Measurements from ENCODE around the gene ZBTB17.
"Not testable (repeated sequence)": the region's sequence is repeated elsewhere in the genome, so short reads cannot be mapped to it uniquely, and the experiment has no call there.

ZBTB17 gene

DNA sequence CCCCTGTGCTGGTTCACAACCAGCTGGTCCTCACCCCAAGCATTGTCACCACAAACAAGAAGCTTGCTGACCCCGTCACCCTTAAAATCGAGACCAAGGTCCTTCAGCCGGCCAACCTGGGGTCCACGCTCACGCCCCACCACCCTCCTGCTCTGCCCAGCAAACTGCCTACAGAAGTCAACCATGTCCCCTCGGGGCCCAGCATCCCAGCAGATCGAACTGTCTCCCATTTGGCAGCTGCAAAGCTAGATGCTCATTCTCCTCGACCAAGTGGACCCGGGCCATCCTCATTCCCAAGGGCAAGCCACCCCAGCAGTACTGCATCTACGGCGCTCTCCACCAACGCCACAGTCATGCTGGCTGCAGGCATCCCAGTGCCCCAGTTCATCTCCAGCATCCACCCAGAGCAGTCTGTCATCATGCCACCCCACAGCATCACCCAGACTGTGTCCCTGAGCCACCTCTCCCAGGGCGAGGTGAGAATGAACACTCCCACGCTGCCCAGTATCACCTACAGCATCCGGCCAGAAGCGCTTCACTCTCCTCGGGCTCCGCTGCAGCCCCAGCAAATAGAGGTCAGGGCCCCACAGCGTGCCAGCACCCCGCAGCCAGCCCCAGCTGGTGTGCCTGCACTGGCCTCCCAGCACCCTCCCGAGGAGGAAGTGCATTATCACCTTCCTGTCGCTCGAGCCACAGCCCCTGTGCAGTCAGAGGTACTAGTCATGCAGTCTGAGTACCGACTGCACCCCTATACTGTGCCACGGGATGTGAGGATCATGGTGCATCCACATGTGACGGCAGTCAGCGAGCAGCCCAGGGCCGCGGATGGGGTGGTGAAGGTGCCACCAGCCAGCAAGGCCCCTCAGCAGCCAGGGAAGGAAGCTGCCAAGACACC is 40.6 kb downstream of the ZBTB17 start:
- DNase-seq (ENCODE audit: low spot score), result no peak

DNA sequence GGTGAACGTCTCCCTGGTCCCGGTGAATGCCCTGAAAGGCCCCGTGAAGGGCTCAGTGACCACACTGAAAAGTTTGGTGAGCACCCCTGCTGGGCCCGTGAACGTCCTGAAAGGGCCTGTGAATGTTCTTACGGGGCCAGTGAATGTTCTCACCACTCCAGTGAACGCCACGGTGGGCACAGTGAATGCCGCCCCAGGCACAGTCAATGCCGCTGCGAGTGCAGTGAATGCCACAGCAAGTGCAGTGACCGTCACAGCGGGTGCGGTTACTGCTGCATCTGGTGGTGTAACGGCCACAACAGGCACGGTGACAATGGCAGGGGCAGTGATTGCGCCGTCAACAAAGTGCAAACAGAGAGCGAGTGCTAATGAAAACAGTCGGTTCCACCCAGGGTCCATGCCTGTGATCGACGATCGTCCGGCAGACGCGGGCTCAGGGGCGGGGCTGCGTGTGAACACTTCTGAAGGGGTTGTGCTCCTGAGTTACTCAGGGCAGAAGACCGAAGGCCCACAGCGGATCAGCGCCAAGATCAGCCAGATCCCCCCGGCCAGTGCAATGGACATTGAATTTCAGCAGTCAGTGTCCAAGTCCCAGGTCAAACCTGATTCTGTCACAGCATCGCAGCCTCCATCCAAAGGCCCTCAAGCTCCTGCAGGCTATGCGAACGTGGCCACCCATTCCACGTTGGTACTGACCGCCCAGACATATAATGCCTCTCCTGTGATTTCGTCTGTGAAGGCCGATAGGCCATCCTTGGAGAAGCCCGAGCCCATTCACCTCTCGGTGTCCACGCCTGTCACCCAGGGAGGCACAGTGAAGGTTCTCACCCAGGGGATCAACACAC is 41.5 kb downstream of the ZBTB17 start:
- DNase-seq (ENCODE audit: low spot score), result no peak

DNA sequence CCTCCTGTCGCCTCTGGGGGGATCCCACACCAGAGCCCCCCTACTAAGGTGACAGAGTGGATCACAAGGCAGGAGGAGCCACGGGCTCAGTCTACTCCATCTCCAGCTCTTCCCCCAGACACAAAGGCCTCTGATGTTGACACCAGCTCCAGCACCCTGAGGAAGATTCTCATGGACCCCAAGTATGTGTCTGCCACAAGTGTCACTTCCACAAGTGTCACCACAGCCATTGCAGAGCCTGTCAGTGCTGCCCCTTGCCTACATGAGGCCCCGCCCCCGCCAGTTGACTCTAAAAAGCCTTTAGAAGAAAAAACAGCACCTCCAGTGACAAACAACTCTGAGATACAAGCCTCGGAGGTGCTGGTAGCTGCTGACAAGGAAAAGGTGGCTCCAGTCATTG is 42.2 kb downstream of the ZBTB17 start:
- DNase-seq (ENCODE audit: low spot score), result no peak

DNA sequence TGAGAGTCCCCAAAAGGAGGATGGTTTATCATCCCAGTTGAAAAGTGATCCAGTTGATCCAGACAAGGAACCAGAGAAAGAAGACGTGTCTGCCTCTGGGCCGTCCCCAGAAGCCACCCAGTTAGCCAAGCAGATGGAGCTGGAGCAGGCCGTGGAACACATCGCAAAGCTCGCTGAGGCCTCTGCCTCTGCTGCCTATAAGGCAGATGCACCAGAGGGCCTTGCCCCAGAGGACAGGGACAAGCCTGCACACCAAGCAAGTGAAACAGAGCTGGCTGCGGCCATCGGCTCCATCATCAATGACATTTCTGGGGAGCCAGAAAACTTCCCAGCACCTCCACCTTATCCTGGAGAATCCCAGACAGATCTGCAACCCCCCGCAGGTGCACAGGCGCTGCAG is 43.3 kb downstream of the ZBTB17 start:
- no peak for DNase-seq (ENCODE audit: low spot score)

DNA sequence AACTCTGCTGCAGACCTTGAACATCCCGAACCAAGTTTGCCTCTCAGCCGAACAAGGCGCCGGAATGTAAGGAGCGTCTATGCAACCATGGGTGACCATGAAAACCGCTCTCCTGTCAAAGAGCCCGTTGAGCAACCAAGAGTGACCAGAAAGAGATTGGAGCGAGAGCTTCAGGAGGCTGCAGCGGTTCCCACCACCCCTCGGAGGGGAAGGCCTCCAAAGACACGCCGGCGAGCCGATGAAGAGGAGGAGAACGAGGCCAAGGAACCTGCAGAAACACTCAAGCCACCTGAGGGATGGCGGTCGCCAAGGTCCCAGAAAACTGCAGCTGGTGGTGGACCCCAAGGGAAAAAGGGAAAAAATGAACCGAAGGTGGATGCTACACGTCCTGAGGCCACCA is 44.0 kb downstream of the ZBTB17 start:
- DNase-seq (ENCODE audit: low spot score), result no peak

DNA sequence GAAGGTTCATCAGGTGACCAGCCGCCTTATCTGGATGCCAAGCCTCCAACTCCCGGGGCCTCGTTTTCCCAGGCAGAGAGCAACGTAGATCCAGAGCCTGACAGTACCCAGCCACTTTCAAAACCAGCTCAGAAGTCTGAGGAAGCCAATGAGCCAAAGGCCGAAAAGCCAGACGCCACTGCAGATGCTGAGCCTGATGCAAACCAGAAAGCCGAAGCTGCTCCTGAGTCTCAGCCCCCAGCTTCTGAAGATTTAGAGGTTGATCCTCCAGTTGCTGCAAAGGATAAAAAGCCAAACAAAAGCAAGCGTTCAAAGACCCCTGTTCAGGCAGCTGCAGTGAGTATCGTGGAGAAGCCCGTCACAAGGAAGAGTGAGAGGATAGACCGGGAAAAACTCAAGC is 44.5 kb downstream of the ZBTB17 start:
- DNase-seq (ENCODE audit: low spot score), result no peak

DNA sequence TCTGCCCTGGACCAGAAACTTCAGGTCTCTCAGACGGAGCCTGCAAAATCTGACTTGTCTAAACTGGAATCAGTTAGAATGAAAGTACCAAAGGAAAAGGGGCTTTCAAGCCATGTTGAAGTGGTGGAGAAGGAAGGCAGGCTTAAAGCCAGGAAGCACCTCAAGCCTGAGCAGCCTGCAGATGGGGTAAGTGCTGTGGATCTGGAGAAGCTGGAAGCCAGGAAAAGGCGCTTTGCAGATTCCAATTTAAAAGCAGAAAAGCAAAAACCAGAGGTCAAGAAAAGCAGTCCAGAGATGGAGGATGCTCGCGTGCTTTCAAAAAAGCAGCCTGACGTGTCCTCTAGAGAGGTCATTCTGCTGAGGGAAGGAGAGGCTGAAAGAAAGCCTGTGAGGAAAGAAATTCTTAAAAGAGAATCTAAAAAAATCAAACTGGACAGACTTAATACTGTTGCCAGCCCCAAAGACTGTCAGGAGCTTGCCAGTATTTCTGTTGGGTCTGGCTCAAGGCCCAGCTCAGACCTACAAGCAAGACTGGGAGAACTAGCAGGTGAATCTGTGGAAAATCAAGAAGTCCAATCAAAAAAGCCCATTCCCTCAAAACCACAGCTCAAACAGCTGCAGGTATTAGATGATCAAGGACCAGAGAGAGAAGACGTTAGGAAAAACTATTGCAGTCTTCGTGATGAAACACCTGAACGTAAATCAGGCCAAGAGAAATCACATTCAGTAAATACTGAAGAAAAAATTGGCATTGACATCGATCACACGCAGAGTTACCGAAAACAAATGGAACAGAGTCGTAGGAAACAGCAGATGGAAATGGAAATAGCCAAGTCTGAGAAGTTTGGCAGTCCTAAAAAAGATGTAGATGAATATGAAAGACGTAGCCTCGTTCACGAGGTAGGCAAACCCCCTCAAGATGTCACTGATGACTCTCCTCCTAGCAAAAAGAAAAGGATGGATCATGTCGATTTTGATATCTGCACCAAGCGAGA is 46.6 kb downstream of the ZBTB17 start:
- DNase-seq (ENCODE audit: low spot score), result no peak

DNA sequence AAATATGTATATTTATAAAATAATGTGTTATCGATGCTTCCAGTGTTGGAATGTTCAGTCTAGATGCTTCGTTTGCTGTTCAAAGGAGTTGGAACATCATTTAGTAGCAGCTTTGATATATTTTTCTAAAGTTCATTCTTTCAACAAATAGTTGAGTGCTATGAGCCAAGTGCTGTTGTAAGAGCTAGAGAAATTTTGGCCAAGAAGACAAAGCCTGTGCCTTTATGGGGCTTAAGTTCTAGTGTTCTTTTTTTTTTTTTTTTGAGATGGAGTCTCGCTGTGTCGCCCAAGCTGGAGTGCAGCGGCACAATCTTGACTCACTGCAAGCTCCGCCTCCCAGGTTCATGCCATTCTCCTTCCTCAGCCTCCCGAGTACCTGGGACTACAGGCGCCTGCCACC is 49.5 kb downstream of the ZBTB17 start:
- not testable (repeated sequence) for DNase-seq (ENCODE audit: low spot score)

DNA sequence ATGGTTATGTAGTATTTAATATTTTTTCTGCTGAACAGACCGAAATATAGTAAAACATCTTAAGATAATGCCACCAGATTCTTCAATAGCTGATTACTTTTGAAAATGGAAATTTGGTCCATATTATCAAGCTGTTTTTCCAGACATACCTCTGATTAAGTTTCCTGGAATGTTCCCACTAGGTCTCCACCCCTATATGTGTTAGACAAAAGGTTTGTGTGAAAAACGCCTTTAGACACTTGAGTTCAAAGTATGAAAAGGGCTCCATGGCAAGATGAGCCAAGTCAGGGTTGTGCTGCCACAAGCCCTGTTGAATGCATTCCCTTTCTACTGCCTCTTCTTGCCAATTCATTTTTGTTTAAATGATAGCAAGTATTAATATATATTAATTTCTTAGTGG is 52.7 kb downstream of the ZBTB17 start:
- no peak for DNase-seq (ENCODE audit: low spot score)

DNA sequence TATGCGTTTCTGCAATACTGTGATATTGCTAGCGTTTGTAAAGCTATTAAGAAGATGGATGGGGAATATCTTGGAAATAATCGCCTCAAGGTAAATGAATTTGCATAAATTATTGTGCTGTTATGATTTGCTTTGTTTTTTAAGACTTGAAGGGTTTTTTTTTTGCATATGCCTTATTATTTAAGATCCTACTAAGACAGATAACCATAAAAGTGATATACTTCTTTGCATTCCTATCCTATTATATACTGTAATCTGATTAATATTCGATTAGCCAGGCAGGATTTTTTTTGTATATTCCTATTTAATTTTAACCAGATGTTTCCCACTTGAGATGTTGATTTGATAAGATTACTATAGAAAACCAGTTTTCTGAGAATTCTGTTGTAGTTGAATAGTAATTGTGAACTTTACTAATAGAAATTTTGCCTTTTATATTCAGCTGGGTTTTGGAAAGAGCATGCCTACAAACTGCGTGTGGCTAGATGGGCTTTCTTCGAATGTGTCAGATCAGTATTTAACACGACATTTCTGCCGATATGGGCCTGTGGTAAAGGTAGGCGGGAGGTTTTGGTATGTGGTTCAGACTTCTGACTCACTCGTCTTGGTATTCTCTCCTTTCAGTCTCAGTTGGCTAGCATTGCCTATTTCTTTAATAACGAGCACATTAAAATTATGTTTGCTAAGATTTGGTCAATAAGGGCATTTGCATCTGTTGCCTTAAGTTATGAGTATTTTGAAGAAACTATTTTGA is 56.8 kb downstream of the ZBTB17 start:
- no peak for DNase-seq (ENCODE audit: low spot score)

DNA sequence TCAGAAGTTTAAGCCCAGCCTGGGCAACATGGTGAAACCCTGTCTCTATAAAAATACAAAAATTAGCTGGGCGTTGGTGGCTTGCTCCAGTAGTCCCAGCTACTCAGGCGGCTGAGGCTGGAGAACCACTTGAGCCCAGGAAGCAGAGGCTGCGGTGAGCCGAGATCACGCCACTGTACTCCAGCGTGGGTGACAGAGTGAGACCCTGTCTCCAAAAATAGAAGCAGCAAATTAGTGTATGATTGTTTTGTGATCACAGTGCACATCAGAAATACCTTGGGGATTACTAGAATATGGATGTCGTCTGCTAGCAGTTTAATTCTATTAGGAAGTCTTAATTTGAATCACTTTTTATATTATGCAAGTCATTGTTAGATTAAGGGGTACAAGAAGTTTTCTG is 59.0 kb downstream of the ZBTB17 start:
- no peak for DNase-seq (ENCODE audit: low spot score)

DNA sequence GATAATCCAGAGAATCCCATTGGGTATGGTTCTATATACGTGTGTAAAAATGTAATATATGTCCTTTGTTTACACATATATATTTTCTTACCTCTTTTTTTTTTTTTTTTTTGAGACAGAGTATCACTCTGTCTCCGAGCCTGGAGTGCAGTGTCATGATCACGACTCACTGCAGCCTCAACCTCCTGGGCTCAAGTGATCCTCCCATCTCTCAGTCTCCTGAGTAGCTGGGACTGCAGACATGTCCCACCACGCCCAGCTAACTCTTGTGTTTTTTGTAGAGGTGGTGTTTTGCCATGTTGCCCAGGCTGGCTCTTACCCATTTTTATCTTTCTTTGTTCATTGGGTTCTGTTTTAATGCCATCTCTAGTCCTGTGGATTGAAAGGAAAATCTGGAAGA is 59.5 kb downstream of the ZBTB17 start:
- no peak for DNase-seq (ENCODE audit: low spot score)

DNA sequence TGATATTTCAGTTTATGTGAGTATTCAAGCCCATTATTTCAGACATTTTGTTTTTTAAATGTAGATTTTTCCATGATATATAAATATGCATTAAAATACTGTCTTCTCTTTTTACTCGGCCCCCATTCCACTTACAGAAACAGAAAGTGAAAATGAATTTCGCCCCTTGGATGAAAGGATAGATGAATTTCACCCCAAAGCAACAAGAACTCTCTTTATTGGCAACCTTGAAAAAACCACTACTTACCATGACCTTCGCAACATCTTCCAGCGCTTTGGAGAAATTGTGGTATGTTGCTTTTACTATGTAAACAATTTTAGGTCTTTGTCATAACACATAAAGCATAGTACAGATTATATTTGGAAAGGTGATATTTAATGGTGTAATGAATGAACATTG is 59.9 kb downstream of the ZBTB17 start:
- DNase-seq (ENCODE audit: low spot score), result no peak

DNA sequence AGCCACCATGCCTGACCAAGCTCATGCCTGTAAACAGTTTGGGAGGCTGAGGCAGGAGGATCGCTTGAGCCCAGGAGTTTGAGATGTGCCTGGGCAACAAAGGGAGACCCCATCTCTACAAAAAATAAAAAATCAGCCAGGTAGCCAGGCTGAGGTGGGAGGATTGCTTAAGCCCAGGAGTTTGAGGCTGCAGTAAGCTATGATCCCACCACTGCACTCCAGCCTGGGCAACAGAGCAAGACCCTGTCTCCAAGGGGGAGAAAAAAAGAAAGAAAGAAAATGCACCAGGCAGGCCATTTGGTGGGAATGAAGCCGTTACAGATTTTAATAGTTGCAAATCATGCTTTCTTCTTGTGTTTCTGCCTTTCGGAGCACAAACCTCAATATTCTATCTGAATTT is 62.3 kb downstream of the ZBTB17 start:
- DNase-seq (ENCODE audit: low spot score), result not testable (repeated sequence)

DNA sequence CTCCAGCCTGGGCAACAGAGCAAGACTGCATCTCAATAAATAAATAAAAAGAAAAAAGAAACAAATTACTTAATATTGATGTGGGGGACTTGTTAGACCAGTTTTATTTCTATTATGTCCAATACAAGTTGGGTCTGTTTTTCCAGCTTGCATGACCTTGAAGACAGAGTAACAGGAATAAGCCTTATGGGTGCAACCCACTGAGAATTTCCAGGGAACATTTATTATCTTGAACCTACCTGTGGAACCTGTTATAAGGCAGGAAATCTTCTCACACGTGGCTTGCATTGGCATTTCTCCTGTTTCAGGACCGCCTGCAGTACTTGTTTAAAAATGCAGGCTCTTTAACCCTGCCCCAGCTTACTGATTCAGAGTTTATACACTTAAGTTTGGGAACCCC is 64.0 kb downstream of the ZBTB17 start:
- no peak for DNase-seq (ENCODE audit: low spot score)

DNA sequence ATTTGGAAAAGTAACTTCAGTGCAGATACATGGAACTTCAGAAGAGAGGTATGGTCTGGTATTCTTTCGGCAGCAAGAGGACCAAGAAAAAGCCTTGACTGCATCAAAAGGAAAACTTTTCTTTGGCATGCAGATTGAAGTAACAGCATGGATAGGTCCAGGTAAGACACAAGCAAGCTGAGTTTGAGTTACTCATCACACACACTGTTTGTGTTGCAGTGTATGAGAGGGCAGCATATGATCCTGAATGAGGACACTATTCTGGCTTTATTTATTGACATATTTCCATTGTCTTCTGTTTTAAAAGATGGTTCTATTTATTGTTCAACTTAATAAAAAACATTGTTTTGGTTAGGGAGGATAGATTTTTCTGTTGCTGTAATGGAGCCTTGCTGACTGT is 64.8 kb downstream of the ZBTB17 start:
- DNase-seq (ENCODE audit: low spot score), result no peak

DNA sequence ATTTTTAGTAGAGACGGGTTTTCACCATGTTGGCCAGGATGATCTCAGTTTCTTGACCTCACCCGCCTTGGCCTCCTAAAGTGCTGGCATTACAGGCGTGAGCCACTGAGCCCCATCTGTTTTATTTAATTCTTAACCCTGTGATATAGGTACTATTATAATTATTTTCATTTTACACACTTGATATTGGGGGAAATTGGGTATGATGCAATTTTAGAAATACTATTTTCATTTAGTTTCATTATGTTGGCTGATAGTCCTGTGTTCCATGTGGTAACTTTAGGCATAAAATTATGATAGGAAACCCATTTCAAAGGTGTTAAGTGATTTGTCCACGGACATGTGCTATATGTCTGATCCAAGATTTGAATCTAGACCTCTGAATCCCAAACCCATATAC is 67.3 kb downstream of the ZBTB17 start:
- DNase-seq (ENCODE audit: low spot score), result no peak

DNA sequence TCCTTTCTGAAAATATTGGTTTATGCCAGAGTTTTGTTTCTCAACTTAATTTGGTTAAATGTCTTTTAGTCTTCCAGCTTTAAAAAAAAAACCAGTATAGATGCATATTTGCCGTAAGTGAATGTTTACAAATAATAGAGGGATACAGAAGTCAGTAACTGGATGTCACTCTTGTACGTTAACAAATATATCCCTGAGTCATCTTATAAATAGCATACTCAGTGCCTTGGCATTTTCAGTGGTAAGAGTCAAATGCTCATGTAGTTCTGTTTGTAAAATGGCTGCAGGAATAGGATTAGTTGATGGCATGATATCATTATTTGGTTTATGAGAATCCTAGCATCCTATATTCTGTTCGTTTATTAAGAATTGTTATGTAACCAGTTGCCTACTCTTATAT is 73.0 kb downstream of the ZBTB17 start:
- no peak for DNase-seq (ENCODE audit: low spot score)

DNA sequence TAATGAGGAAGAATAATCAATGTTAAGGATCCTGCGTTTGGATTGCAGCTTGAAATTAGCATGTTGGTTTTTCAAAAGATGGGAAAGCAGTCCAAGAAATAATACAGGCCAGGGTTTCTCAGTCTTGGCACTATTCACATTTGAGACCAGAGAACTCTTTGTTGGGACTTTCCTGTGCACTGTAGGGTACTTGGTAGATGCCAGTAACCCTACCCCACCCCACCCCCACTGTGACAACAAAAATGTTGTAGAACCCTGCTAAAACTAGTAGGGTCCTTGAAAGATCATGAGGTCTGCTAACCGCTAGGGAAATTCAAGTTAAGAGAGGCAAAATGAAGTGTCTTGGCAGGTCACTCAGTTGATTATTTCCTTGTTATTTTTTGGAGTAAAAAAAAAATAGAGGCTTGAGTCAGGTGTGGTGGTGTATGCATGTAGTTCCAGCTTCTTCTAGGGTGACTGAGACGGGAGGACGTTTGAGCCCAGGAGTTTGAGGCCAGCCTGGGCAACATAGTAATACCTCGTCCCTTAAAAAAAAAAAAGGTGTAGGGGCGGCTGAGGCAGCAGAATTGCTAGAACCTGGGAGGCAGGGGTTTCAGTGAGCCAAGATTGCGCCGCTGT is 75.1 kb downstream of the ZBTB17 start:
- no peak for DNase-seq (ENCODE audit: low spot score)

DNA sequence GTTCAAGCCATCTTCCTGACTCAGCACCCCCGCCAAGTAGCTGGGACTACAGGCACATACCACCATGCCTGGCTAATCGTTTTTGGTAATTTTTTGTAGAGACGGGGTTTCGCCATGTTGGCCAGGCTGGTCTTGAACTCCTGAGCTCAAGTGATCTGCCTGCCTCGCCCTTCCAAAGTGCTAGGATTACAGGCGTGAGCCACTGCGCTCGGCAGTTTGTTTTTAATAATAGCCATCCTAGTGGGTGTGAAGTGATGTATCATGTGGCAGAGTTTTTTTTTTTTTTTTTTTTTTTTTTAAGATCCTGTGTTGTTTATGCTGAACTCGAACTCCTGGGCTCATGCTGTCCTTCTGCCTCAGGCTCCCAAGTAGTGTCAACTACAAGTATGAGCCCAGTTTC is 76.6 kb downstream of the ZBTB17 start:
- no peak for DNase-seq (ENCODE audit: low spot score)
